ENCODE measurements around the gene SMDT1.

SMDT1 gene

GRCh38 chr22:42131562-42131961, 52.1 kb downstream of the SMDT1 start:
- Histone ChIP-seq H3K4me3 (ENCODE audit: low read length) (no peak overlapping the region), H3K27me3 (ENCODE audit: insufficient read depth, low read length) (no peaks in the 10 kb centered on the region), H2AFZ (ENCODE audit: low read depth, low read length) (no peak overlapping the region), H3K9me3 (ENCODE audit: low read length) (no peaks in the 10 kb centered on the region), H3K4me1 (ENCODE audit: insufficient read depth, low read length) (no peaks in the 10 kb centered on the region), H3K36me3 (ENCODE audit: insufficient read depth, low read length) (peaks cover 3% of the 10 kb centered on the region)

- Histone ChIP-seq H3K27me3 (ENCODE audit: insufficient read depth, low read length) (no peaks in the 10 kb centered on the region), H3K9me3 (ENCODE audit: low read length) (no peaks in the 10 kb centered on the region), H3K4me1 (ENCODE audit: insufficient read depth, low read length) (no peaks in the 10 kb centered on the region), H3K4me3 (ENCODE audit: low read length) (no peak overlapping the region), H2AFZ (ENCODE audit: low read depth, low read length) (no peak overlapping the region), H3K36me3 (ENCODE audit: insufficient read depth, low read length) (peaks cover 3% of the 10 kb centered on the region)
Observed at GRCh38 chr22:42132457-42132856, 53.0 kb downstream of the SMDT1 start.

Measured in neuron (in vitro differentiated cells).